ENCODE measurements around the gene TMEM134. TPM values are rescaled to one million over a fixed set of nuclear protein-coding genes. Genes with fewer than 3 reads are reported as not detected.
"Not testable (repeated sequence)": the region's sequence is repeated elsewhere in the genome, so short reads cannot be mapped to it uniquely, and the experiment has no call there.

Gene TMEM134
- total RNA-seq, 2 experiments from 2014 or later, result 63.2 to 69.1 TPM

- Mint-ChIP-seq H3K4me3 (peak overlapping the region; percentile 93), H3K36me3 (peaks cover 25% of the 10 kb centered on the region), H3K27ac (peak overlapping the region; percentile 95), H3K4me1 (peaks cover 57% of the 10 kb centered on the region), H3K27me3 (no peaks in the 10 kb centered on the region), H3K9me3 (no peaks in the 10 kb centered on the region)
- ATAC-seq (ENCODE audit: low read depth) (no peak), DNase-seq (no peak)
- POLR2A ChIA-PET, result interaction anchor here (0.7 to 5.5 kb wide), 12 partner anchors 10 to 95 kb away, joined by 3 to 94 read pairs (median 16); partner anchors contain the start of genes PITPNM1, PPP1CA, PTPRCAP and RAD9A
Observed at GRCh38 chr11:67486481-67487195, 17.6 kb upstream of the TMEM134 start.

- Mint-ChIP-seq H3K27ac (peak overlapping the region; percentile 95), H3K4me3 (peak overlapping the region; percentile 93), H3K4me1 (peaks cover 57% of the 10 kb centered on the region), H3K36me3 (peaks cover 25% of the 10 kb centered on the region)
- DNase-seq, result peak; percentile 75
- not testable (repeated sequence) for H3K27me3 Mint-ChIP-seq, H3K9me3 Mint-ChIP-seq
- peak; percentile 5 for ATAC-seq (ENCODE audit: low read depth)
- POLR2A ChIA-PET, result interaction anchor here (0.5 to 5.5 kb wide), 16 partner anchors 9 to 1595 kb away, joined by 3 to 94 read pairs (median 4); partner anchors contain the start of genes CCDC85B, PITPNM1, PPP1CA and PTPRCAP
Observed at GRCh38 chr11:67485873-67486361, 16.9 kb upstream of the TMEM134 start.

- peak; percentile 6 for ATAC-seq (ENCODE audit: low read depth)
- Mint-ChIP-seq H3K4me1 (peaks cover 57% of the 10 kb centered on the region), H3K27me3 (no peaks in the 10 kb centered on the region), H3K4me3 (peak overlapping the region; percentile 93), H3K9me3 (no peaks in the 10 kb centered on the region), H3K36me3 (peaks cover 25% of the 10 kb centered on the region), H3K27ac (peak overlapping the region; percentile 100)
- POLR2A ChIA-PET, result interaction anchor here (0.5 to 5.5 kb wide), 16 partner anchors 16 to 1594 kb away, joined by 3 to 94 read pairs (median 5); partner anchors contain the start of genes CCDC85B, PITPNM1, PPP1CA and PTPRCAP
- peak; percentile 69 for DNase-seq
Observed at GRCh38 chr11:67484847-67485311, 15.8 kb upstream of the TMEM134 start.

- DNase-seq (peak; percentile 58), ATAC-seq (ENCODE audit: low read depth) (peak; percentile 31)
- no peaks in the 10 kb centered on the region for H3K27me3 Mint-ChIP-seq
- H3K27ac Mint-ChIP-seq, result peak overlapping the region; percentile 100
- peaks cover 21% of the 10 kb centered on the region for H3K36me3 Mint-ChIP-seq
- POLR2A ChIA-PET, result interaction anchor here (0.5 to 5.5 kb wide), 20 partner anchors 9 to 1069 kb away, joined by 3 to 94 read pairs (median 5); partner anchors contain the start of genes CDK2AP2, CLCF1, PITPNM1 and PPP1CA
- no peaks in the 10 kb centered on the region for H3K9me3 Mint-ChIP-seq
- H3K4me1 Mint-ChIP-seq, result peaks cover 53% of the 10 kb centered on the region
- H3K4me3 Mint-ChIP-seq, result peak overlapping the region; percentile 93
Observed at GRCh38 chr11:67483831-67484665, 15.0 kb upstream of the TMEM134 start.

GRCh38 chr11:67482827-67483798 is 14.1 kb upstream of the TMEM134 start, which contains the start of gene AIP:
TSS of gene AIP (plus strand) at chr11:67483026. CDS start at chr11:67483159, 133 bp downstream.
- Mint-ChIP-seq H3K4me3 (peak within 1 kb of the TSS; percentile 93), H3K27ac (peak within 1 kb of the TSS; percentile 100), H3K27me3 (peaks cover under 1% of the 10 kb centered on the region), H3K4me1 (peaks cover 47% of the 10 kb centered on the region), H3K9me3 (no peaks in the 10 kb centered on the region), H3K36me3 (peaks cover 16% of the 10 kb centered on the region)
- peak; percentile 94 for DNase-seq
- POLR2A ChIA-PET, result interaction anchor here (0.6 to 5.5 kb wide), 23 partner anchors 8 to 195 kb away, joined by 3 to 94 read pairs (median 5); partner anchors contain the start of genes CDK2AP2, CORO1B, PITPNM1 and POLD4
- peak; percentile 81 for ATAC-seq (ENCODE audit: low read depth)

GRCh38 chr11:67482275-67482826 is 13.3 kb upstream of the TMEM134 start:
- Mint-ChIP-seq H3K4me3 (peak overlapping the region; percentile 93), H3K36me3 (peaks cover 8% of the 10 kb centered on the region), H3K9me3 (no peaks in the 10 kb centered on the region), H3K4me1 (peaks cover 41% of the 10 kb centered on the region), H3K27ac (peak overlapping the region; percentile 100), H3K27me3 (peaks cover 4% of the 10 kb centered on the region)
- POLR2A ChIA-PET, result interaction anchor here (0.6 to 5.5 kb wide), 21 partner anchors 9 to 129 kb away, joined by 3 to 94 read pairs (median 5); partner anchors contain the start of genes CDK2AP2, CORO1B, PITPNM1 and POLD4
- no peak for DNase-seq
- ATAC-seq (ENCODE audit: low read depth), result peak; percentile 0

- not testable (repeated sequence) for H3K27ac Mint-ChIP-seq; DNase-seq; H3K36me3 Mint-ChIP-seq; H3K27me3 Mint-ChIP-seq; ATAC-seq (ENCODE audit: low read depth); H3K4me1 Mint-ChIP-seq; H3K4me3 Mint-ChIP-seq; H3K9me3 Mint-ChIP-seq
- POLR2A ChIA-PET, result interaction anchor here (0.6 kb wide), 1 partner anchor 95 kb away, joined by 3 read pairs; no protein-coding TSS in a partner anchor
Observed at GRCh38 chr11:67477344-67478050, 8.4 kb upstream of the TMEM134 start.

- POLR2A ChIA-PET, result interaction anchor here (0.7 to 1.2 kb wide), 3 partner anchors 9 to 68 kb away, joined by 3 to 4 read pairs (median 3); no protein-coding TSS in a partner anchor
- not testable (repeated sequence) for ATAC-seq (ENCODE audit: low read depth); H3K36me3 Mint-ChIP-seq; H3K4me3 Mint-ChIP-seq; DNase-seq; H3K9me3 Mint-ChIP-seq; H3K27ac Mint-ChIP-seq; H3K4me1 Mint-ChIP-seq; H3K27me3 Mint-ChIP-seq
Observed at GRCh38 chr11:67476692-67477091, 7.6 kb upstream of the TMEM134 start.

GRCh38 chr11:67472882-67473281 is 3.8 kb upstream of the TMEM134 start:
- DNase-seq (no peak), ATAC-seq (ENCODE audit: low read depth) (no peak)
- Mint-ChIP-seq H3K4me3 (no peak overlapping the region), H3K36me3 (no peaks in the 10 kb centered on the region), H3K9me3 (no peaks in the 10 kb centered on the region), H3K27ac (no peak overlapping the region), H3K4me1 (peaks cover 3% of the 10 kb centered on the region), H3K27me3 (peaks cover 3% of the 10 kb centered on the region)
- POLR2A ChIA-PET, result interaction anchor here (1.6 kb wide), 1 partner anchor 64 kb away, joined by 5 read pairs; no protein-coding TSS in a partner anchor

- Mint-ChIP-seq H3K27me3 (no peaks in the 10 kb centered on the region), H3K27ac (no peak overlapping the region), H3K4me1 (peaks cover 18% of the 10 kb centered on the region), H3K9me3 (no peaks in the 10 kb centered on the region), H3K36me3 (peaks cover under 1% of the 10 kb centered on the region), H3K4me3 (no peak overlapping the region)
- ATAC-seq (ENCODE audit: low read depth), result no peak
- POLR2A ChIA-PET, result interaction anchor here (0.9 to 6.1 kb wide), 4 partner anchors 15 to 69 kb away, joined by 3 to 145 read pairs (median 27); partner anchors contain the start of genes PPP1CA and PTPRCAP
- no peak for DNase-seq
Observed at GRCh38 chr11:67470337-67471002, 1.4 kb upstream of the TMEM134 start.

GRCh38 chr11:67469508-67469811 is 409 bp upstream of the TMEM134 start:
- no peak for DNase-seq
- Mint-ChIP-seq H3K27me3 (no peaks in the 10 kb centered on the region), H3K4me3 (peak overlapping the region; percentile 73), H3K36me3 (peaks cover 4% of the 10 kb centered on the region), H3K9me3 (no peaks in the 10 kb centered on the region), H3K4me1 (peaks cover 21% of the 10 kb centered on the region), H3K27ac (peak overlapping the region; percentile 79)
- POLR2A ChIA-PET, result interaction anchor here (0.6 to 6.1 kb wide), 8 partner anchors 9 to 68 kb away, joined by 3 to 145 read pairs (median 16); partner anchors contain the start of genes AIP, PITPNM1, PPP1CA and PTPRCAP
- ATAC-seq (ENCODE audit: low read depth), result no peak
